Keratinocyte (primary cell): Measurements from ENCODE around the gene DHX15. TPM values are rescaled to one million over a fixed set of nuclear protein-coding genes. Genes with fewer than 3 reads are reported as not detected.

Experiments used
- DNase-seq: peaks from one replicate; pipeline ENCODE4 v3.0.0-alpha.2; 2011; ENCODE audit warnings: low read depth, missing footprints, low spot score
- FAIRE-seq: peaks from 2 replicates; lab custom pipeline; 2011; peaks lifted over from hg19 to GRCh38; lab: Jason Lieb, UNC
- H2AFZ ChIP-seq: 2 replicates; pipeline ENCODE4 v1.6.0; 2012; ENCODE audit warnings: low read length, control low read depth, inconsistent platforms; ENCODE audit not compliant: control insufficient read depth
- H3K27ac ChIP-seq: 2 replicates; pipeline ENCODE4 v1.5.1; 2011; ENCODE audit warnings: low read length; ENCODE audit not compliant: control insufficient read depth, insufficient read depth
- H3K27me3 ChIP-seq: 3 replicates; pipeline ENCODE4 v1.6.0; 2011; ENCODE audit warnings: low read length; ENCODE audit not compliant: control insufficient read depth, insufficient read depth; ENCODE audit errors: extremely low read depth
- H3K36me3 ChIP-seq, 2 experiments: 2 replicates in 1 of 2; 3 replicates in 1 of 2; pipeline ENCODE4 v1.5.1; 2011; ENCODE audit warnings: low read length in 2 of 2, mild to moderate bottlenecking in 1 of 2; ENCODE audit not compliant: control insufficient read depth in 2 of 2, insufficient read depth in 2 of 2; ENCODE audit errors: extremely low read depth in 1 of 2
- H3K4me1 ChIP-seq: 3 replicates; pipeline ENCODE4 v1.5.1; 2011; ENCODE audit warnings: low read length; ENCODE audit not compliant: control insufficient read depth, insufficient read depth; ENCODE audit errors: extremely low read depth
- H3K4me2 ChIP-seq: 3 replicates; pipeline ENCODE4 v1.6.0; 2011; ENCODE audit warnings: low read depth, low read length; ENCODE audit not compliant: control insufficient read depth, insufficient read depth; ENCODE audit errors: extremely low read depth
- H3K4me3 ChIP-seq, 3 experiments: fragments of 200-600 bp in 1 of 3; sonication (generic) in 1 of 3; 2 replicates in 2 of 3; 3 replicates in 1 of 3; pipeline ENCODE4 v1.5.1; 2011 to 2016; ENCODE audit warnings: low read length in 3 of 3, mild to moderate bottlenecking in 3 of 3, control low read depth in 2 of 3, inconsistent platforms in 1 of 3, low read depth in 1 of 3, mixed read lengths in 1 of 3, mixed run types in 1 of 3, moderate library complexity in 1 of 3; ENCODE audit not compliant: control insufficient read depth in 2 of 3, insufficient read depth in 2 of 3; ENCODE audit errors: extremely low read depth in 1 of 3
- H3K79me2 ChIP-seq: 2 replicates; pipeline ENCODE4 v1.6.0; 2012; ENCODE audit warnings: low read length; ENCODE audit not compliant: control insufficient read depth, insufficient read depth
- H3K9ac ChIP-seq: 3 replicates; pipeline ENCODE4 v1.6.0; 2011; ENCODE audit warnings: low read length; ENCODE audit not compliant: control insufficient read depth, insufficient read depth; ENCODE audit errors: extremely low read depth
- H3K9me1 ChIP-seq: 3 replicates; pipeline ENCODE4 v1.6.0; 2011; ENCODE audit warnings: low read length; ENCODE audit not compliant: control insufficient read depth, insufficient read depth; ENCODE audit errors: extremely low read depth
- H3K9me3 ChIP-seq: 2 replicates; pipeline ENCODE4 v1.5.1; 2012; ENCODE audit warnings: low read depth, low read length; ENCODE audit not compliant: control insufficient read depth
- H4K20me1 ChIP-seq: 3 replicates; pipeline ENCODE4 v1.6.0; 2011; ENCODE audit warnings: low read length; ENCODE audit not compliant: control insufficient read depth, insufficient read depth; ENCODE audit errors: extremely low read depth
- EZH2 ChIP-seq: IDR thresholded peaks from one replicate; pipeline ENCODE4 v1.6.1; 2012; ENCODE audit warnings: inconsistent platforms, mild to moderate bottlenecking, low read length, moderate library complexity
- dilution Hi-C: fragments of 300-500 bp; cut with MboI; formaldehyde crosslinking; loops from one replicate; pipeline ENCODE4 v1.7.0; 2020; ENCODE audit warnings: low sequenced_read_pairs; ENCODE audit not compliant: extremely low pct_ligation_motif_present
- polyA plus RNA-seq, 5 experiments: library from polyadenylated mRNA; depleted of rRNA in 3 of 5; stranded (reverse) in 3 of 5; stranded (forward) in 1 of 5; unstranded in 1 of 5; fragments of >200 nt; gene quantifications; 1 replicate in 1 of 5; 2 replicates in 3 of 5; 3 replicates in 1 of 5; pipeline versions ENCODE4 v1.2.1 to v1.2.3, GENCODE V29; 2011 to 2012; ENCODE audit warnings: missing spikeins in 2 of 5, low read depth in 1 of 5, low replicate concordance in 1 of 5
- TF ChIP-seq, protein P1 (sequence below), 3 experiments: IDR thresholded peaks in 1 of 3; conservative IDR thresholded peaks in 1 of 3; optimal IDR thresholded peaks in 1 of 3; 2 replicates in 2 of 3; 3 replicates in 1 of 3; pipeline versions ENCODE3 to v1.5.1; 2011; ENCODE audit warnings: low read length in 3 of 3, mild to moderate bottlenecking in 3 of 3, moderate library complexity in 2 of 3, control low read depth in 1 of 3, inconsistent platforms in 1 of 3; ENCODE audit not compliant: insufficient read depth in 2 of 3; ENCODE audit errors: extremely low read depth in 1 of 3

Gene DHX15
- polyA plus RNA-seq, 1 donor (not counting 4 experiments of a cell fraction or from before 2014, with no cell fraction given) = 206 TPM

DNA sequence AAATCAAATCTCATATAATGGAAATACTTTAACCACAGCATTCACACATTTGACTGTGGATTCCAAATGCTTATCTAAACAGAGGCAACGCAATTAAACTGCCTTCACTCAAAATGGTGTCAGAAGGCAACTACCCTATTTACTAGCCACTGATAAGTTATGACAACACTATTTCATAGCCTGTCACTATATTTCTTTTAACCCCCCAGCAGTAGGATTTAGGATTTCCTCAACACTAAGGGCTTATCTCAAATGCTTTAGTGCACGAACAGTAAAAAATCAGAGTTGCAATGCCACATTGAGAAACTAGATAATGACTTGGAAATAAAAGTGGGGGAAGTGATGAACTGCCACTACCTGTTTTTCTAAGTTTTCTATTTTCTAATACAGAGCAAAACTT, 66.7 kb downstream of the DHX15 start:
- Histone ChIP-seq H4K20me1 (peaks cover 8% of the 10 kb centered on the region), H3K4me3 (no peak overlapping the region)
- TF ChIP-seq, protein P1, sequence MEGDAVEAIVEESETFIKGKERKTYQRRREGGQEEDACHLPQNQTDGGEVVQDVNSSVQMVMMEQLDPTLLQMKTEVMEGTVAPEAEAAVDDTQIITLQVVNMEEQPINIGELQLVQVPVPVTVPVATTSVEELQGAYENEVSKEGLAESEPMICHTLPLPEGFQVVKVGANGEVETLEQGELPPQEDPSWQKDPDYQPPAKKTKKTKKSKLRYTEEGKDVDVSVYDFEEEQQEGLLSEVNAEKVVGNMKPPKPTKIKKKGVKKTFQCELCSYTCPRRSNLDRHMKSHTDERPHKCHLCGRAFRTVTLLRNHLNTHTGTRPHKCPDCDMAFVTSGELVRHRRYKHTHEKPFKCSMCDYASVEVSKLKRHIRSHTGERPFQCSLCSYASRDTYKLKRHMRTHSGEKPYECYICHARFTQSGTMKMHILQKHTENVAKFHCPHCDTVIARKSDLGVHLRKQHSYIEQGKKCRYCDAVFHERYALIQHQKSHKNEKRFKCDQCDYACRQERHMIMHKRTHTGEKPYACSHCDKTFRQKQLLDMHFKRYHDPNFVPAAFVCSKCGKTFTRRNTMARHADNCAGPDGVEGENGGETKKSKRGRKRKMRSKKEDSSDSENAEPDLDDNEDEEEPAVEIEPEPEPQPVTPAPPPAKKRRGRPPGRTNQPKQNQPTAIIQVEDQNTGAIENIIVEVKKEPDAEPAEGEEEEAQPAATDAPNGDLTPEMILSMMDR (optimal IDR thresholded peaks at IDR 0.05 in 1 of 3, IDR thresholded peaks at IDR 0.05 in 1 of 3, conservative IDR thresholded peaks at IDR 0.05 in 1 of 3; ENCODE audit: extremely low read depth in 1 of 3, insufficient read depth in 2 of 3, low read length in 3 of 3) = no peak
- no peak for TF ChIP-seq EZH2

DNA sequence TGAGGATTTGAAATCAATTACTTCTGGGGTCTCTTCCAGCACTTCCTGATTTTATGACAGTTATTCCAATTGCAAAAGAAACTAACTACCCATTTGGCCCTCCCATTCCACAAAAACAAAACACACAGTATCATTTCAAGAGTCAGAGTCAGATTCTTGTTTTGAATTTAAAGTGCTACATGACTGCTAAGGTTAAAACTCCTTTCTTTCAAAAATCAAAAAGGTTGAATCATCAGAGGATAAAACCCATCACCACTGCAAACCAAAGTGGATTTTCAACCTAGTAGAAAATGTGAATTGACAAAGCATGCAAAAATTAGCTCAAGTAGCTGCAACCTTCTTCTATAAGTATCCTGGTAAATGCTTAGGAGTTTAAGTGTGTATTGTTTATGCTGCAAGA, 67.4 kb downstream of the DHX15 start:
- no peak overlapping the region for H2AFZ ChIP-seq
- peaks cover 3% of the 10 kb centered on the region for H3K79me2 ChIP-seq
- DNase-seq (no peak), FAIRE-seq (no peak)
- dilution Hi-C loops = no loop called here
- no peaks in the 10 kb centered on the region for H3K9me1 ChIP-seq
- H3K36me3 ChIP-seq = peaks cover 3 to 7% of the 10 kb centered on the region in 2 experiments
- no peaks in the 10 kb centered on the region for H3K9me3 ChIP-seq
- no peaks in the 10 kb centered on the region for H3K27me3 ChIP-seq
- H3K4me1 ChIP-seq = peaks cover 3% of the 10 kb centered on the region
- no peak overlapping the region for H3K4me3 ChIP-seq
- TF ChIP-seq, protein P1 (optimal IDR thresholded peaks at IDR 0.05 in 1 of 3, IDR thresholded peaks at IDR 0.05 in 1 of 3, conservative IDR thresholded peaks at IDR 0.05 in 1 of 3; ENCODE audit: extremely low read depth in 1 of 3, insufficient read depth in 2 of 3, low read length in 3 of 3) = no peak
- TF ChIP-seq EZH2 = no peak
- H3K4me2 ChIP-seq = no peak overlapping the region
- no peak overlapping the region for H3K27ac ChIP-seq
- H3K9ac ChIP-seq = no peak overlapping the region
- H4K20me1 ChIP-seq = peaks cover 7% of the 10 kb centered on the region

More for the DNA sequence above, 66.7 kb downstream of the DHX15 start:
- peaks cover under 1% of the 10 kb centered on the region for H3K9me1 ChIP-seq
- peaks cover 7% of the 10 kb centered on the region for H3K4me1 ChIP-seq
- no peak for FAIRE-seq
- no peak overlapping the region for H3K4me2 ChIP-seq
- DNase-seq = no peak
- H3K36me3 ChIP-seq = peaks cover 3 to 7% of the 10 kb centered on the region in 2 experiments
- no peak overlapping the region for H3K9ac ChIP-seq
- dilution Hi-C loops = no loop called here
- no peaks in the 10 kb centered on the region for H3K9me3 ChIP-seq
- no peak overlapping the region for H3K27ac ChIP-seq
- peaks cover 6% of the 10 kb centered on the region for H3K79me2 ChIP-seq
- H3K27me3 ChIP-seq = no peaks in the 10 kb centered on the region
- no peak overlapping the region for H2AFZ ChIP-seq
